ENCODE measurements around the gene WNT11.

- TF ChIP-seq EZH2 (IDR thresholded peaks at IDR 0.05) = no peak
- TF ChIP-seq CTCF (IDR thresholded peaks at IDR 0.05) = no peak
Measured at GRCh38 chr11:76212086-76213035, 6.1 kb upstream of the WNT11 start.
